ENCODE data around the gene LAPTM5.
"Not testable (repeated sequence)": the region's sequence is repeated elsewhere in the genome, so short reads cannot be mapped to it uniquely, and the experiment has no call there.

LAPTM5 gene

GRCh38 chr1:30693822-30694221, 63.8 kb downstream of the LAPTM5 start:
- DNase-seq (ENCODE audit: low read depth): no peak

GRCh38 chr1:30693366-30693765, 64.2 kb downstream of the LAPTM5 start:
- no peak for DNase-seq (ENCODE audit: low read depth)

GRCh38 chr1:30692948-30693301, 64.6 kb downstream of the LAPTM5 start:
- no peak for DNase-seq (ENCODE audit: low read depth)

GRCh38 chr1:30692201-30692947, 65.2 kb downstream of the LAPTM5 start:
- DNase-seq (ENCODE audit: low read depth): no peak

GRCh38 chr1:30691480-30691879, 66.1 kb downstream of the LAPTM5 start:
- no peak for DNase-seq (ENCODE audit: low read depth)

- no peak for DNase-seq (ENCODE audit: low read depth)
Measured at GRCh38 chr1:30689901-30690645, 67.5 kb downstream of the LAPTM5 start.

- no peak for DNase-seq (ENCODE audit: low read depth)
Measured at GRCh38 chr1:30688920-30689794, 68.4 kb downstream of the LAPTM5 start.

GRCh38 chr1:30688516-30688915, 69.1 kb downstream of the LAPTM5 start:
- DNase-seq (ENCODE audit: low read depth): not testable (repeated sequence)

GRCh38 chr1:30687886-30688285, 69.7 kb downstream of the LAPTM5 start:
- no peak for DNase-seq (ENCODE audit: low read depth)

- no peak for DNase-seq (ENCODE audit: low read depth)
Measured at GRCh38 chr1:30686236-30686935, 71.2 kb downstream of the LAPTM5 start.

- no peak for DNase-seq (ENCODE audit: low read depth)
Measured at GRCh38 chr1:30685796-30686165, 71.8 kb downstream of the LAPTM5 start.

- no peak for DNase-seq (ENCODE audit: low read depth)
Measured at GRCh38 chr1:30684881-30685795, 72.4 kb downstream of the LAPTM5 start.

GRCh38 chr1:30684259-30684658, 73.3 kb downstream of the LAPTM5 start:
- no peak for DNase-seq (ENCODE audit: low read depth)

GRCh38 chr1:30683699-30684098, 73.9 kb downstream of the LAPTM5 start:
- no peak for DNase-seq (ENCODE audit: low read depth)

Measured in activated T-helper 9 cell treated with anti-CD3 and anti-CD28 coated beads, Interleukin-2, amount 50 U/mL, for 16 hours (primary cell).